CD14-positive monocyte (primary cell): ENCODE results near the gene FRMD4A. TPM values are rescaled to one million over a fixed set of nuclear protein-coding genes. Genes with fewer than 3 reads are reported as not detected.
A peak's percentile ranks its signal among the peaks of the same experiment; 100 is the strongest.

Source experiments
- DNase-seq, 3 donors: peaks; one replicate each; pipeline ENCODE4 v3.0.0-alpha.2; 2011 to 2022
- H2AFZ ChIP-seq: 2 replicates; pipeline ENCODE4 v1.6.0; 2012; ENCODE audit warnings: mild to moderate bottlenecking, low read depth, low read length, inconsistent platforms; ENCODE audit not compliant: insufficient read depth, poor library complexity, severe bottlenecking
- H3K27ac ChIP-seq, 2 donors: 1 replicate in 1 of 2; 2 replicates in 1 of 2; pipeline ENCODE4 v1.5.1; 2012 to 2013; ENCODE audit warnings: low read length in 2 of 2, control low read depth in 1 of 2, inconsistent platforms in 1 of 2, low read depth in 1 of 2, mild to moderate bottlenecking in 1 of 2
- H3K27me3 ChIP-seq, 2 donors: one replicate each; pipeline versions ENCODE4 v1.6.0 to v1.6.1; 2011 to 2013; ENCODE audit warnings: low read length in 2 of 2; ENCODE audit not compliant: control insufficient read depth in 2 of 2, insufficient read depth in 2 of 2
- H3K36me3 ChIP-seq, 2 donors: replicated peaks in 1 of 2; 1 replicate in 1 of 2; 2 replicates in 1 of 2; pipeline versions ENCODE4 v1.5.1 to v1.6.1; 2012 to 2013; ENCODE audit warnings: low read length in 2 of 2, control low read depth in 1 of 2, inconsistent platforms in 1 of 2, mild to moderate bottlenecking in 1 of 2; ENCODE audit not compliant: insufficient read depth in 2 of 2, control insufficient read depth in 1 of 2
- H3K4me1 ChIP-seq, 2 donors: 1 replicate in 1 of 2; 2 replicates in 1 of 2; pipeline versions ENCODE4 v1.5.1 to v1.6.1; 2012 to 2013; ENCODE audit warnings: low read length in 2 of 2, control low read depth in 1 of 2, inconsistent platforms in 1 of 2, mild to moderate bottlenecking in 1 of 2, moderate library complexity in 1 of 2; ENCODE audit not compliant: insufficient read depth in 2 of 2, control insufficient read depth in 1 of 2
- H3K4me2 ChIP-seq: replicated peaks from 2 replicates; pipeline ENCODE3; 2012; ENCODE audit warnings: low read length, moderate library complexity, mild to moderate bottlenecking; ENCODE audit not compliant: poor library complexity, severe bottlenecking; ENCODE audit errors: extremely low read depth
- H3K4me3 ChIP-seq, 3 experiments: fragments of 200-600 bp in 1 of 3; sonication (generic) in 1 of 3; replicated peaks in 1 of 3; 1 replicate in 2 of 3; 2 replicates in 1 of 3; pipeline ENCODE4 v1.5.1; 2011 to 2013; ENCODE audit warnings: low read length in 3 of 3, mild to moderate bottlenecking in 3 of 3, control low read depth in 2 of 3, low read depth in 2 of 3, inconsistent platforms in 1 of 3, moderate library complexity in 1 of 3
- H3K79me2 ChIP-seq: 2 replicates; pipeline ENCODE4 v1.6.0; 2012; ENCODE audit warnings: mild to moderate bottlenecking, control low read depth, inconsistent platforms, low read length, moderate library complexity; ENCODE audit not compliant: insufficient read depth
- H3K9ac ChIP-seq: 2 replicates; pipeline ENCODE4 v1.6.0; 2017; ENCODE audit warnings: low read length, mild to moderate bottlenecking; ENCODE audit not compliant: insufficient read depth, poor library complexity, severe bottlenecking
- H3K9me3 ChIP-seq, 2 donors: replicated peaks in 1 of 2; 1 replicate in 1 of 2; 2 replicates in 1 of 2; pipeline versions ENCODE4 v1.5.1 to v1.6.1; 2012 to 2013; ENCODE audit warnings: low read length in 2 of 2, control low read depth in 1 of 2; ENCODE audit not compliant: control insufficient read depth in 1 of 2, insufficient read depth in 1 of 2
- H4K20me1 ChIP-seq: 2 replicates; pipeline ENCODE4 v1.6.0; 2012; ENCODE audit warnings: mild to moderate bottlenecking, low read length, control low read depth, moderate library complexity; ENCODE audit not compliant: insufficient read depth
- H3K27ac Mint-ChIP-seq, 7 donors: one replicate each; pipeline ENCODE4 v1.8.0; 2020; ENCODE audit warnings: mild to moderate bottlenecking in 7 of 7, mixed read lengths in 7 of 7, moderate library complexity in 6 of 7, inconsistent platforms in 2 of 7
- H3K27me3 Mint-ChIP-seq, 3 donors: one replicate each; pipeline ENCODE4 v1.8.0; 2021 to 2022; ENCODE audit warnings: low read depth in 3 of 3, mild to moderate bottlenecking in 3 of 3, mixed read lengths in 3 of 3, moderate library complexity in 3 of 3, inconsistent platforms in 1 of 3
- H3K36me3 Mint-ChIP-seq, 2 donors: one replicate each; pipeline ENCODE4 v1.8.0; 2020; ENCODE audit warnings: mixed read lengths in 2 of 2, inconsistent platforms in 1 of 2, mild to moderate bottlenecking in 1 of 2
- H3K4me1 Mint-ChIP-seq: one replicate; pipeline ENCODE4 v1.8.0; 2020; ENCODE audit warnings: mild to moderate bottlenecking, mixed read lengths
- H3K4me3 Mint-ChIP-seq, 2 donors: one replicate each; pipeline ENCODE4 v1.8.0; 2020; ENCODE audit warnings: mild to moderate bottlenecking in 2 of 2, mixed read lengths in 2 of 2, moderate library complexity in 1 of 2
- H3K9me3 Mint-ChIP-seq, 7 donors: one replicate each; pipeline ENCODE4 v1.8.0; 2020 to 2022; ENCODE audit warnings: mixed read lengths in 7 of 7, mild to moderate bottlenecking in 6 of 7, moderate library complexity in 6 of 7, inconsistent platforms in 2 of 7
- WGBS: methylation state at CpG from one replicate; pipeline ENCODE4 v1.1.5; 2013; ENCODE audit warnings: missing lambda C conversion rate; ENCODE audit not compliant: insufficient coverage; 5-methylcytosine and 5-hydroxymethylcytosine counted together
- intact Hi-C, 2 donors: fragments of 100-400 bp; cut with micrococcal nuclease; formaldehyde crosslinking; loops; one replicate each; pipeline versions ENCODE4 v1.15.0 to v1.15.1; 2023
- polyA plus RNA-seq, 3 donors: library from polyadenylated mRNA; depleted of rRNA in 1 of 3; unstranded in 2 of 3; stranded (reverse) in 1 of 3; fragments of 300-500 nt in 2 of 3; fragments of >200 nt in 1 of 3; fragmentation: Illumina TruSeq in 2 of 3; gene quantifications; 1 replicate in 2 of 3; 2 replicates in 1 of 3; pipeline ENCODE4 v1.2.3, GENCODE V29; 2012 to 2021
- TF ChIP-seq, protein P1 (sequence below): fragments of 200-600 bp; IDR thresholded peaks from one replicate; pipeline ENCODE4 v1.8.0; 2022; ENCODE audit warnings: antibody characterized with exemption, mild to moderate bottlenecking

Gene FRMD4A
- polyA plus RNA-seq, 3 donors = 0.12 TPM; not detected in 2

DNA sequence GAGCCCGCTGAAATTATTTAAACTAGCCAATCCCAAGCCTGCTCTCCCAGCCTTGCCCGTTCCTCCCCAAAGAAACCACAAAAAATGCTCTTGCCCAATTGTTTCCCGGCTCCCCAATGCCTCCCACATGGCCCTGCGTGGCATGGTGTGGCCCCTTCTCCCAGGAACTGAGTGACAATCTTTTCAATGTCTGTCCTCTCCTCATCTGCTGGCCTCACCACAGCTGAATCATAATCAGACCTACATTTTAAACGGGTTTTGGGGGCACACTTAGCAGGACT lies 542.5 kb downstream of the FRMD4A start:
- Mint-ChIP-seq H3K36me3 (no peaks in the 10 kb centered on the region), H3K9me3 (no peaks in the 10 kb centered on the region), H3K27me3 (peaks cover 3 to 9% (median 9%) of the 10 kb centered on the region in 3 donors), H3K4me1 (peaks cover 7% of the 10 kb centered on the region), H3K27ac (peak overlapping the region in 1 of 7 donors; percentile 30), H3K4me3 (no peak overlapping the region)
- intact Hi-C loops = no loop called here
- Histone ChIP-seq H3K9me3 (no peaks in the 10 kb centered on the region), H3K9ac (no peak overlapping the region), H3K4me3 (no peak overlapping the region), H3K36me3 (no peaks in the 10 kb centered on the region), H3K4me1 (no peaks in the 10 kb centered on the region), H2AFZ (no peak overlapping the region), H3K79me2 (no peaks in the 10 kb centered on the region), H3K27ac (no peak overlapping the region), H4K20me1 (no peaks in the 10 kb centered on the region), H3K4me2 (no peak overlapping the region), H3K27me3 (peaks cover 0 to 5% of the 10 kb centered on the region in 2 donors)
- no peak for DNase-seq
- 56% methylated on average over 5 of the region's 5 CpGs for WGBS
- TF ChIP-seq, protein P1, sequence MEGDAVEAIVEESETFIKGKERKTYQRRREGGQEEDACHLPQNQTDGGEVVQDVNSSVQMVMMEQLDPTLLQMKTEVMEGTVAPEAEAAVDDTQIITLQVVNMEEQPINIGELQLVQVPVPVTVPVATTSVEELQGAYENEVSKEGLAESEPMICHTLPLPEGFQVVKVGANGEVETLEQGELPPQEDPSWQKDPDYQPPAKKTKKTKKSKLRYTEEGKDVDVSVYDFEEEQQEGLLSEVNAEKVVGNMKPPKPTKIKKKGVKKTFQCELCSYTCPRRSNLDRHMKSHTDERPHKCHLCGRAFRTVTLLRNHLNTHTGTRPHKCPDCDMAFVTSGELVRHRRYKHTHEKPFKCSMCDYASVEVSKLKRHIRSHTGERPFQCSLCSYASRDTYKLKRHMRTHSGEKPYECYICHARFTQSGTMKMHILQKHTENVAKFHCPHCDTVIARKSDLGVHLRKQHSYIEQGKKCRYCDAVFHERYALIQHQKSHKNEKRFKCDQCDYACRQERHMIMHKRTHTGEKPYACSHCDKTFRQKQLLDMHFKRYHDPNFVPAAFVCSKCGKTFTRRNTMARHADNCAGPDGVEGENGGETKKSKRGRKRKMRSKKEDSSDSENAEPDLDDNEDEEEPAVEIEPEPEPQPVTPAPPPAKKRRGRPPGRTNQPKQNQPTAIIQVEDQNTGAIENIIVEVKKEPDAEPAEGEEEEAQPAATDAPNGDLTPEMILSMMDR = no peak

- TF ChIP-seq, protein P1 = no peak
- H3K4me1 Mint-ChIP-seq = peaks cover 7% of the 10 kb centered on the region
Observed at GRCh38 chr10:13787015-13787421, 543.7 kb downstream of the FRMD4A start.

More at GRCh38 chr10:13787015-13787421, 543.7 kb downstream of the FRMD4A start:
- Histone ChIP-seq H3K4me1 (no peaks in the 10 kb centered on the region), H2AFZ (peak overlapping the region; percentile 32), H3K27me3 (peaks cover 0 to 5% of the 10 kb centered on the region in 2 donors), H4K20me1 (no peaks in the 10 kb centered on the region), H3K36me3 (no peaks in the 10 kb centered on the region), H3K4me3 (no peak overlapping the region), H3K9ac (no peak overlapping the region), H3K79me2 (no peaks in the 10 kb centered on the region), H3K4me2 (no peak overlapping the region), H3K9me3 (no peaks in the 10 kb centered on the region), H3K27ac (no peak overlapping the region)
- peak overlapping the region; percentile 13 to 65 for H3K4me3 Mint-ChIP-seq
- WGBS = no CpG with 5 or more reads among the region's 11 CpGs
- peak in 1 of 3 donors; percentile 71 for DNase-seq
- no peaks in the 10 kb centered on the region for H3K9me3 Mint-ChIP-seq
- H3K27ac Mint-ChIP-seq = peak overlapping the region in 1 of 7 donors; percentile 7
- peaks cover 3 to 8% (median 7%) of the 10 kb centered on the region in 3 donors for H3K27me3 Mint-ChIP-seq
- intact Hi-C loops = no loop called here
- no peaks in the 10 kb centered on the region for H3K36me3 Mint-ChIP-seq
